Activated CD4-positive, alpha-beta T cell treated with anti-CD3 and anti-CD28 coated beads for 24 hours (primary cell): Measurements from ENCODE around the gene PGM2L1.

ENCODE experiments used
- DNase-seq, 2 donors: peaks; one replicate each; pipeline ENCODE4 v3.0.0-alpha.2; 2020; ENCODE audit warnings: low read depth in 2 of 2

PGM2L1 gene

GRCh38 chr11:74299015-74299414, 99.2 kb downstream of the PGM2L1 start:
- no peak for DNase-seq

- no peak for DNase-seq
These were observed 100.7 kb downstream of the PGM2L1 start for GRCh38 chr11:74297484-74297883.

- DNase-seq = no peak
These were observed 109.3 kb downstream of the PGM2L1 start for GRCh38 chr11:74288911-74289310.

GRCh38 chr11:74288161-74288560, 110.1 kb downstream of the PGM2L1 start:
- no peak for DNase-seq

GRCh38 chr11:74284466-74284865, 113.8 kb downstream of the PGM2L1 start:
- no peak for DNase-seq

- DNase-seq = no peak
These were observed 114.6 kb downstream of the PGM2L1 start for GRCh38 chr11:74283580-74284180.

GRCh38 chr11:74282914-74283371, 115.3 kb downstream of the PGM2L1 start:
- no peak for DNase-seq

GRCh38 chr11:74282421-74282820, 115.8 kb downstream of the PGM2L1 start:
- no peak for DNase-seq

- DNase-seq = no peak
These were observed 117.7 kb downstream of the PGM2L1 start for GRCh38 chr11:74280494-74280893.
